Measurements from ENCODE around the gene NR6A1. TPM values are rescaled to one million over a fixed set of nuclear protein-coding genes. Genes with fewer than 3 reads are reported as not detected.

Gene NR6A1
- total and polyA plus RNA-seq, 9 donors, result 0.29 to 1.7 (median 1.00) TPM

DNA sequence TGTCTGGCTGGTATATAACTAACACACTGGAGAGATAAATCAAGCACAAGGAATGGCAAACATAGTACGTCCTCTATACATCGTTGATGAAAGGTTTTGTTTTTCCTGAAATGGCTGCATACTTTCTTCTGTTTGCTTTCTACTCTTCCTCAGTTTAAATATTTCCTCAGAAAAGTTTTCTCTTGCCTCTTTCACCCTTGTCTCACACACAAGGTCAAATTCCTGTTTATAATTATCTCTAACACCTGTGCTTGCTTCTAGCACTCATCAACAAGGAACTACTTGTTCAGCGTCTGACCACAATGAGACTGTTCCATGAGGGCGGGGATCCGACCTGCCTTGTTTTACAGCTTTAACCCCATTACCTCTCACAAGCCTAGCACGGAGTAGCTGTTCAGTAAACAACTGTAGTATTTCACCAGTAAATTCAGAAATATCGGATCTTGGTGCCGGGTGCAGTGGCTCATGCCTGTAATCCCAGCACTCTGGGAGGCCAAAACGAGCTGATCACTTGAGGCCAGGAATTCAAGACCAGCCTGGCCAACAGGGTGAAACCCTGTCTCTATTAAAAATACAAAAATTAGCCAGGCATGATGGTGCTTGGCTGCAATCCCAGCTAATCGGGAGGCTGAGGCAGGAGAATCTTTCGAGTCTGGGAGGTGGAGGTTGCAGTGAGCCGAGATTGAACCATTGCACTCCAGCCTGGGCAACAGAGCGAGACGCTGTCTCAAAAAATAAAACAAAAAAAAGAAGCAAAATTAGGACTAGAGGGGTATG, 37.0 kb downstream of the NR6A1 start:
- no peak overlapping the region for H3K27ac ChIP-seq

DNA sequence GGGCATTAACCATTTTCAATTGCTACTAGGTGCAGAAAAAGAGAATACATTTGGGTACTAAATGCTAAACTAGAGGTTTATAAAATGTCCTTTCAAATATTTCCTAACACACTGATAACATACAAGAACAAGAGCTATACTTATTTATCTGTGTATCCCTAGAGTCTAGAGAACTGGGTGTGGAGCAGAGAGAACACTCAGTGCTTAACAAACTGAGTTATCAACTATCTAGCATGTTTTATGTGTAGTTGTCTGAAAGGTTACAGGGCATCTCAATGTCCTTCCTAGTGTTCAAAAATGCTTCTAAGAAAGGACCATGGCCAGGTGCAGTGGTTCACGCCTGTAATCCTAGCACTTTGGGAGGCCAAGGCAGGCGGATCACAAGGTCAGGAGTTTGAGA, 40.3 kb downstream of the NR6A1 start:
- Histone ChIP-seq H3K9me3 (no peaks in the 10 kb centered on the region), H3K27me3 (no peaks in the 10 kb centered on the region), H3K36me3 (no peaks in the 10 kb centered on the region), H3K4me1 (ENCODE audit: insufficient read depth) (no peaks in the 10 kb centered on the region), H3K27ac (no peak overlapping the region), H3K4me3 (no peak overlapping the region)
- 90 to 95% (median 91%) methylated on average over 2 of the region's 2 CpGs for WGBS, 3 donors
- intact Hi-C loops (cut with DNase I), result no loop called here
- TF ChIP-seq POLR2A (IDR thresholded peaks at IDR 0.05) (no peak), EP300 (IDR thresholded peaks at IDR 0.05) (no peak)
- TF ChIP-seq, protein P1, sequence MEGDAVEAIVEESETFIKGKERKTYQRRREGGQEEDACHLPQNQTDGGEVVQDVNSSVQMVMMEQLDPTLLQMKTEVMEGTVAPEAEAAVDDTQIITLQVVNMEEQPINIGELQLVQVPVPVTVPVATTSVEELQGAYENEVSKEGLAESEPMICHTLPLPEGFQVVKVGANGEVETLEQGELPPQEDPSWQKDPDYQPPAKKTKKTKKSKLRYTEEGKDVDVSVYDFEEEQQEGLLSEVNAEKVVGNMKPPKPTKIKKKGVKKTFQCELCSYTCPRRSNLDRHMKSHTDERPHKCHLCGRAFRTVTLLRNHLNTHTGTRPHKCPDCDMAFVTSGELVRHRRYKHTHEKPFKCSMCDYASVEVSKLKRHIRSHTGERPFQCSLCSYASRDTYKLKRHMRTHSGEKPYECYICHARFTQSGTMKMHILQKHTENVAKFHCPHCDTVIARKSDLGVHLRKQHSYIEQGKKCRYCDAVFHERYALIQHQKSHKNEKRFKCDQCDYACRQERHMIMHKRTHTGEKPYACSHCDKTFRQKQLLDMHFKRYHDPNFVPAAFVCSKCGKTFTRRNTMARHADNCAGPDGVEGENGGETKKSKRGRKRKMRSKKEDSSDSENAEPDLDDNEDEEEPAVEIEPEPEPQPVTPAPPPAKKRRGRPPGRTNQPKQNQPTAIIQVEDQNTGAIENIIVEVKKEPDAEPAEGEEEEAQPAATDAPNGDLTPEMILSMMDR (IDR thresholded peaks at IDR 0.05), result no peak
- no peak for DNase-seq

More for the DNA sequence above, 37.0 kb downstream of the NR6A1 start:
- Histone ChIP-seq H3K4me1 (ENCODE audit: insufficient read depth) (no peaks in the 10 kb centered on the region), H3K9me3 (no peaks in the 10 kb centered on the region), H3K36me3 (no peaks in the 10 kb centered on the region), H3K4me3 (no peak overlapping the region), H3K27me3 (no peaks in the 10 kb centered on the region)
- no peak for DNase-seq
- intact Hi-C loops (cut with DNase I), result no loop called here
- WGBS, 3 donors, result 54 to 73% (median 61%) methylated on average over 14 of the region's 14 CpGs
- TF ChIP-seq, protein P1 (IDR thresholded peaks at IDR 0.05), result no peak
- no peak for TF ChIP-seq POLR2A (IDR thresholded peaks at IDR 0.05)
- no peak for TF ChIP-seq EP300 (IDR thresholded peaks at IDR 0.05)

DNA sequence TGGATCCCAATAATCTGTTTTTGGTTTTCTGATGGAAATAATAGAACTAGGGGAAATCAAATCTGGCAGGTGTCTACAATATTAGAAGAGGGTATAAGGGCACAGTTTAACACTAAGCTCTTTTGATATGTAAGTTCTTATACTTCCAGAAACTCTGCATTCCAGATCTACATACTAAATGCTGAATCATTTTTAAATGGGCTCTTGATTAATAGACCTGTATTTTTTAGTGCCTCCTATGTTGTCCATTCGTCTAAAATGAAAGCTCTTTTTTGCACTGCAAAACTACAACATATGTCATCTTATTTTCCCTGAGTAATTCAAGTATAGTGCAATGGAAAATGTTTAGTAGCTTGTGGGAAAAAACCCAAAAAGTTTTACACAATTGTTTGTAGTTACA, 44.2 kb downstream of the NR6A1 start:
- H3K27ac ChIP-seq, result no peak overlapping the region
- no peaks in the 10 kb centered on the region for H3K27me3 ChIP-seq
- no peak for TF ChIP-seq POLR2A (IDR thresholded peaks at IDR 0.05)
- TF ChIP-seq, protein P1 (IDR thresholded peaks at IDR 0.05), result no peak
- TF ChIP-seq EP300 (IDR thresholded peaks at IDR 0.05), result no peak
- no peaks in the 10 kb centered on the region for H3K36me3 ChIP-seq
- no peak for DNase-seq
- intact Hi-C loops (cut with DNase I), result no loop called here
- WGBS, 3 donors, result 76 to 88% (median 78%) methylated on average over 1 of the region's 1 CpG
- peaks cover 1% of the 10 kb centered on the region for H3K4me1 ChIP-seq (ENCODE audit: insufficient read depth)
- no peaks in the 10 kb centered on the region for H3K9me3 ChIP-seq
- H3K4me3 ChIP-seq, result no peak overlapping the region

DNA sequence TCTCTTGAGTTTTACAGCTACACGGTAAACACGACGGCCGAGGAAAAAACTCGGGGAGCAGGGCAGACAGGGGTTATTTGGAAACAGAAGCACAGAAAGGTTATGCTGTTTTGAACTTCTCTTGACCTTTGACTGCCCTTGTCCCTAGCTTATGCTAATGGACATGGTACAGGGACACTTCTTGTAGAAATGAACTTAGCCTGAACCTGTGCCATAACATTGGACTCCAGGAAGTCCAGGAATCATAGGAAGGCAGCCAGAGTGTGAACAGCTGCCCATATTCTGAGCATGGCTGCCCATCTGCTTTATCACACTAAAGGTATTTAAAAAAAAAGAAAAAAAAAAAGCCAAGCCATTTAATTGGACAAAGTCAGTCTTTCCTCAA, 46.1 kb downstream of the NR6A1 start:
- H3K4me3 ChIP-seq, result no peak overlapping the region
- H3K9me3 ChIP-seq, result no peaks in the 10 kb centered on the region
- no peaks in the 10 kb centered on the region for H3K36me3 ChIP-seq
- H3K27ac ChIP-seq, result no peak overlapping the region
- 10 to 26% (median 19%) methylated on average over 5 of the region's 5 CpGs for WGBS, 3 donors
- H3K4me1 ChIP-seq (ENCODE audit: insufficient read depth), result peaks cover 5% of the 10 kb centered on the region
- intact Hi-C loops (cut with DNase I), result no loop called here
- no peaks in the 10 kb centered on the region for H3K27me3 ChIP-seq
- TF ChIP-seq EP300 (IDR thresholded peaks at IDR 0.05) (no peak), POLR2A (IDR thresholded peaks at IDR 0.05) (no peak)
- TF ChIP-seq, protein P1 (IDR thresholded peaks at IDR 0.05), result no peak
- DNase-seq, result no peak

Data from ovary (tissue), 9 donors.